Activated T-helper 1 cell treated with Interleukin-2 at 50 U/mL for 16 hours (primary cell): ENCODE results near the gene CDH10.

Experiments used
- DNase-seq: peaks from one replicate; pipeline ENCODE4 v3.0.0-alpha.2; 2020; ENCODE audit warnings: low read depth

Gene CDH10

DNA sequence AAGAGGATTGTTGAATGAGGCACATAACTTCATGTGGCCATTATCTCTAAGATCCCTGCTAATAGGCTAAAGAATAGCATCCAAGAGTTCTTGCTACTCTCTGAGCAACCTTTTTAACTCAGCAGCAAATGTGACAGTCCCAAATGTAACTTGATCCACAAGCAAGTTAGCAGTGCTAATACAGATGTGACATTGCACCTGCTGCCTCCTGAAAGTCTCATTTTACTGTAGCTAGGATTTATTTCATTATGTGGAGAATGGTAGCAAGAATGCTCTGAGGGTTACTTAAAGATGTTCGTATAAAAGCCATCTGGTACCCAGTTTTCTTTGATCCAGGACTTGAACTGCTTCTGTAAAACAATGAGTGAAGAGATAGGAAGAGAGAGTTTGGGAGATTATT is 45.8 kb downstream of the CDH10 start:
- DNase-seq = no peak

DNA sequence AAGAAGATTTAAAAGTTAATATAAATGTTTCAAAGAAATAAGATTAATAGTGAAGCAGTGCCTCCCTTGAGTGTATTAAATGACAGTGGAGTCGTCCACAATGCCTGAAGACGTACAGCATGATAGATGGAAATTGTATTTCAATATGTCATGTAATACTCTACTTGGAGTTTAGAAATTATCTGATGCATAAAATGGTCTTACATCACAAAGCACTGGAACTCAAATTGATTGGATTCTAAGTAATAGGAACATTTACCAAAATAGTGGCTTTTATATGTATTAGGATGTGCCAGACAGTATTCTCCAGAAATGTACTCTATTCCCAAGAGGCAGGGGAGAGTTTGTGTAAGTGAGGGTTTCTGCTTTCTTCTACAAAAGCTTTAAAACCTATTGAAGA is 49.4 kb downstream of the CDH10 start:
- no peak for DNase-seq

DNA sequence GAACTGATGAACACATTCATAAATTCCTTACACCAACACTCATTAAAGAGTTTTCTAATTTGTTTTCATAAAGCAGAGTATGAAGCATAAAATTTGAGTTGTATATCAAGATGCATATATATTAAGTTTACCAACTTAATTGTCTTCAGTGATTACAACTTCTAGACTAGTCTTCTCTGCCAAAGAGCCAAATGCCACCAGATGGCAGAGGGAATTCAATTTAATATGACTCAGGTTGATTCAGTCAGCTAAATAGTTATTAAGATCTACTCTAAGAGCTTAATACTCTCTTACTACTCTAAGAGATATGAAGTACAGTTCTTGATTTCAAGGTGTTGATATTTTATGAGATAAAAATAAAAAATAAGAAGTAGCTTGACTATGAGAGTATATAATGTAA is 53.4 kb downstream of the CDH10 start:
- no peak for DNase-seq

DNA sequence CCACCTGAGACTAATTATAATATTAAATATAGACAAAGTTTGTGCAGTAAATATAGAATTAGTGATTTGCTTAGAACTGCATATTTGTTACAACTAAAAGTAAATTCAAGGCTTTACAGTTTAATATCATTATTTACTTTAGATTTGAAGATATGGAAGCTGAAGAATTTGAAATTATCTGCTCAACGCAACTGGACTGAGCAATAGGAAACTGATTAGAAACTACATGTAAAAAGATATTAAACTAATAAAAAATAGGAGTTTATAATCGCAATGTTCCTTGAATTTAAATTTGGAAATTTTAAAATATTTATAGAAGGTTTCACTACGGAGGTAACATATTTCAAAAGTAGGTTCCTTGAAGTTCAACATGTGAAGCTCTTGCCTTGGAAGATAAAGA is 55.2 kb downstream of the CDH10 start:
- DNase-seq = no peak

DNA sequence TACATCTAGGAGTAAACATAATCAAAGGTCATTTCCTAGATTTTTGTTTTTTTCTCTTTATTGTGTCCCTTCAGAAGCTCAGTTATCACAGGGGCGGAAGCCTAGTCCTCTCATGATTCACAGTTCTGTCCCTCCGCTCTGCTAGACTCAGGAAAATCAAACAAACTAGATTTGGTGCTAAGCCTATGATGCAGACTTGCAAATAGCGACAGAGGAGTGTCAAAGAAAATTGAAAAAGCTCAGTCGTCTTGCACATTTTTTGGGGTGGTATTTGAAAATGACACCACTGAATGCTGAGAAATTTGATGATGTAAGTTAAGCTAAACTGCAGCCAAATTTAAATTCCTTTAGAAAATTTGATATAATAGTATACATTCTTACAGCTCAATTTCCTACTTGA is 59.0 kb downstream of the CDH10 start:
- DNase-seq = no peak

DNA sequence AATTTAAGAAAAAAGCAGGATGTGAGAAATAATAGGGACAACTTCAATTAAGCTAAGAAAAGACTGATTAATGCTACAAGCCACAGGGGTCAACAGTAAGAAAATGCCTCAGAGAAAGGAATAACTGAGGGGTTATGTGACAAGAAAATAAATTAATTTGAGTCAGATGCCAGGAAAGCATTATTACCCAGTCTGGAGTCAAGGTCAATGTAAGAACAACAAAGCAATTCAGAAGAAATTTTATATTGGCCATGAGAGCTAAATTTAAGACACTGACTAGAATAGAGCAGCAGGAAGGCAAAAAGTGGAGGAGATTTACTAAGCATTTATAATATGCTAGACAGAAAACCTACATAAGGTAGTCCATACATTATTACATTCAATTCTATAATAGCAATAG is 73.5 kb downstream of the CDH10 start:
- no peak for DNase-seq

DNA sequence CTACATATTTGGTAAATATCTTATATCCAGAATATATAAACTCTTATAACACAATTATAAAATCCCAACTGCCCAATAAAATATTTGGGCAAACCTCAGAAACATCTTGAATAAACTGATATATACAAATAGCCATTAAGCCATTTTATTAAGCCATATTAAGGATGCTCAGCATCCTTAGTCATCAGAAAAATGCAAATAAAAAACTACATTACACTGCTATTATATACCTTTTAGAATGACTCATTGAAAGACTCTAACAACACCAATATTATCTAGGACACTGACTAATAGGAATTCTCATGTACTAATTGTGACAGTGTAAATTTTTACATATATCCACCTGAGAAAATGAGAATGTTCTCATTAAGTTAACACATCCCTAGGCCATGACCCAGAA is 77.8 kb downstream of the CDH10 start:
- DNase-seq = no peak

DNA sequence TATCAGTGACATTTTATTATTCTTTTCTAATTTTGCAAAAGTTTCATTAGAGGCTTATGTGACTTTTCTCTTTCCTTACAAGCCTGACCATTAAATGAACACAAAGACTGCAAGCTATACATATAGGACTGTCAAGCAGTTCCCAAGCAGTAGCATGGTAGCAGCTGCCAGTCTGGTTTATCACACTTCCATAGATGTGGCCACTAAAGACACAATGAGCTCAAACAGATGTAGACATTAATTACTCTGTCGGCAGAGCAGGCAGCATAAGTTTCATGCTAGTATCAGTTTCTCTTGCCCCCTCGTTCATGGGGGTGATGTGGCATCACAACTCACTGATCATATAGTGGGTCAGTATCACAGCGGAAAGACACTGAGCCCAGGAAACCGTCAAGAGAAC is 89.5 kb downstream of the CDH10 start:
- DNase-seq = no peak

DNA sequence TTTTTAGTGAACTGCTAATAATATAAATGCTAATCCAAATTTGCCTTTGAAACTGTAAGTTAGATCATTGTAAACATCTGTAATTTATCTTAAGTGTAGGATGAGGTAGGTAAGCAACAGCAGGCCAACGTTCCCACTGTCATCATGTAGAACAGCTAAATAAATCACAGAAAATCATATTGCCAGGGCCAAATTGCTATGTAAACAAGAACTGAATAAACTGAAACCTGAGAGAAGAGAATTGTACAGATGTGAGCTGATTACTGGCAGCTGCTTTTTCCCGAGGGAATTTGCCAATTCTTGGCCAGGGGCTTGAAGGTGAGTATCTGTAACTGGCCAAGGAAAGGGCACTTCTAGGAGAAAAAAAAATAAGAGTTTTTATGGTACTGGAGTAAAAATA is 97.6 kb downstream of the CDH10 start:
- no peak for DNase-seq

DNA sequence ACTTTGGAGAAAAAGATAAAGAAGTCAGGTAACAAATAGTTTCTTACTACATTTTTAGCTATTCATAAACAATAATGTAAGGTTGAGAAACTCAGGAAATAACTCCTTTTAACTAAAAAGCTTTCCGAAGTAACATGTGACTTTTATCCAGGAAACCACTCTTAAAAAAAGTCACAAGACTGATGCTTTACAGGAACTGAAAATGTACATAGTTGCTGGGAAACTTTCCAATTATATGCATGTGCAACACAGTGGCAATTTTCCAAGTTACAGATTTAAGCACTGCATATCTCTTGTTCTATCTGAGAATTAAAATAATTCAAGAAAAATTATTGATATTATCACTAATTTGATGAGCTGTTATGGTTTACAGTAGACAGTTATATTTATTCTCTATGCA is 105.2 kb downstream of the CDH10 start:
- no peak for DNase-seq

DNA sequence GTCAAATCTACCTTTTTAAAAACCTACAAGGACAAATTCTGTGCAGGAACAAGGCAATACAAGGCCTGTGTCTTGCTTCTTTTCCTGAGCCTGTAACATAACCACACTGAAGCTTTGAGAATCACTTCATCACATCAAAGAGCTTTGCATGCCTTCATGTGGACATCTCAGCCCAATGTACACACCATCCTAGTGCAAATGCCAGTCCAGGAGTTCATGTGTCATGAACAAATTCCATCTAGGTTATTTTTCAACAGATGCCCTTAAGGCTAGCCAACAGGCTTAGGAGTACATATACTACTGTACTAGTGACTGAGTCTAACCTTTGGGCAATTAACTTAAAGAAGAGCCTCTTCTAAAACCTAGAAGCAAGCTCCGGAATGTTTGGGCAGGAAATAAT is 106.4 kb downstream of the CDH10 start:
- no peak for DNase-seq

DNA sequence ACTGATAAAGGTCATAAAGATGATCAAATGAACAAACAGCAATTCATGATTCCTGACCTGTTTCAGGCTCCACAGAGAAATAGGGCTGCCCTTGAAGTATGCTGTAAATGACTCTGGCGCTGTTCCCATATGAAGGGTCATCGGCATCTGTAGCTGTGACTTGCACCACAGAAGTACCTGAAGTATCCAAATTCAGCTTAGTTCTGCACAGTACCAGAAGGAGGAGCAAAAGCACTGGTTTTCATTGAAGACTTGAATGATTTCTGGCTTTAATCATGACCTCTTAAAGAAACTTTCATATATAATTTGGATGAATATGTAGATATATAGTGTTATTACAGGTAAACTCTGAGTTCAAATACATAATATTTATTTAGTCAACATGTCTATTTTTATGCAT is 109.1 kb downstream of the CDH10 start:
- no peak for DNase-seq

DNA sequence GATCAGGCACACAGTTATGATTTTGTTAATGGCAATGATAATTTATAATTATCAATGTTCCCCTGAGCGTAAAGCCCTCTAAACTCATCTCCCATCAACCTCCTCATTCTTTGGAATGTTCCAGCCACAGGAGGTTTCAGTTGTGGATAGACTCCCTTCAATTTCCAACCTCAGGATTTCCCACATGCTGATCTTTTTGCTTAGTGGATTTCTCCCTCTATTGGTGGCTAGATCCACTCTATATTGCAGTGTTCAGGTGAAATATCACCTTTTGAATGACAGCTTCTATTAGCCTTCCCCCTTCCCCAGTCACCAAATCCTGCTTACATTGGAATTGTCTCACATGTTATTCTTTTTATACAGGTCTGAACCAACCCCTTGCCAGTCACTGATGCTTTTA is 113.9 kb downstream of the CDH10 start:
- DNase-seq = no peak

DNA sequence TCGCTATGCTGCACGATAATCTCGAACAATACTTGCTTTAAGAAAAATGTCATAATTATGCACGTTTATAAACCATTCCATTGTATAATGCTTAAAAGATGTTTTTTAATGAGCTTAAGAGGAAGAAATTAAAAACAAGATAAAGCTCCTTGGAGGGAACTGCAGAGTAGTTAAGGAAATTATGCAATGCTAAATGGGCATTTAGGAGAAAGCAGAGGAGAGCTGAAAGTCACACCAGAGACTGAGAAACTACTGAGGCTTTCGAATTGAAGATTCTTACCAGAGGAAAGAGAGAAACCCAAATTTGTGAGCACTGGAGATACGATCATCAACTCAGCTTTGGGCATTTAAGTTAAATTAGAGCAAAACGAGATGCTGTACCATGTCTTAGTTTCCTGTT is 119.4 kb downstream of the CDH10 start:
- no peak for DNase-seq

DNA sequence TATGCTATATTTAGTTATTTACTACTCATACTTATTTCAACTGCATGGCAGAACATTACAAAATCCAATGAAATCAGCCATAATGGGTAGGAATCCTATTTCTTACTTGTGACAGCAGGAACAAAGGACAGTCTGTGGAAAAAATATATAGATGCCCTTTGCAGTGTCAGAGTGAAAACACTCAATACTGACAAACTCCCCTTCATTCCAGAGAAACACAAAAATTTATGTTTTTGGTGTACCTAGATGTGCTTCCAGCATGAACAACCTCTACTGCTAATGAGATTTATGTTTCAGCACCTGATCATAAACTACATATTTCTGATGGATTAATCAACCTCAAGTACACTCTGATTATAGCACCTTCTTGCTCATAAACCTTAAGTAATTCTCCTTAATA is 132.4 kb downstream of the CDH10 start:
- DNase-seq = no peak

DNA sequence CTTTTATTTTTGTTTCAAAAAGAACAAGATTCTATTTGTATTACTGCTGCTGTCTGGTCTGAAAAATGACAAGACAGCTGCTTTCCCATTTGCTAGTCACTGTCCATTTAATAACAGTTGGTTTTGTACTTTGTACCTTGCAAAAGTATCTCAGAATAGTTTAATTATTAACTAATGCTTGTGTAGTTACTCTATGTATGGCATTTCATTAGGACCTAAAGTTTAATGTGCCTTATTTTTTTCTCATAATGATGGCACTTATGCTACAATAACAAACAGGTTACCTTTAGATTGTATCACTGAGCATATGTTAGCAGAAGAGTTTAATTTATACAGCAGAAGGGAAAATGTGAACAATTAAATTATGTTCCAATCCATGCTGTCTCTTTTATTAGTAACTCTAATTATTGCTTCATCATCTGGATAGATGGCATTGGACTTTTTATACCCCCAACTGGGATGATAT is 134.2 kb downstream of the CDH10 start:
- DNase-seq = no peak

DNA sequence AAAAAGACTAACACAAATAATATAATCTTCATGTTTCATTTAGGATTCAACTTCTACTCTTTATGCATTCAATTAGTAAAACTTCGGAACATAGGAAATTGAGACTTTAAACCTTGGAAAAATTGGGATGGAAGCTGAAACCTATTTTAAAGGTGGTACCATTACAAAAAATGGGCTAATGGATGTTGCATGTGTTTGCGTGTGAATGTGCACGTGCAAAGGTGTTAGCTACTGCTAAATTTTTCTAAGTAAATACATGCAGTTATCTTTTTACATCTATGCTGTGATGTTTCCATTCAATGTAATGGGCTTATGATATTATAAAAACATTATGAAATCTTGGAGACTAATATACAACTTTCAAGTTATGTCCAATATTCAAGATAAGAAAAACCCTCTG is 134.8 kb downstream of the CDH10 start:
- no peak for DNase-seq

DNA sequence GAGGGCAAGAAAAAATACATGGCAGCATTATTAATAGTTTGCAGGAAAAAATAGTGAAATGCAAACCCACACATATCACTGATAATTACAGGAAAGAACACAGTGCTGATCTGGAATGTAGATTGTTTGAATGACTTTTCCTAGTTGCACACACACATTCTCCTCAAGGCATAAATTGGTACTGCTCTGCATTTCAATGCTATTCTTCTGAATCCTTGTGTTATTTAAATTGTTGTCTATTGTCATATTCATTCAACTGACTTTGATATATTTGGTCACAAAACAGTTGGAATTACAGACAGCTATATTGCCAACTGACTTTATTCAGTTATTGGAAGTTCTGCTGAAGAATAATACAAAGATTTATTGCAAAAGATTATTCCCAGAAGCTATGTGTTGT is 139.5 kb downstream of the CDH10 start:
- no peak for DNase-seq

DNA sequence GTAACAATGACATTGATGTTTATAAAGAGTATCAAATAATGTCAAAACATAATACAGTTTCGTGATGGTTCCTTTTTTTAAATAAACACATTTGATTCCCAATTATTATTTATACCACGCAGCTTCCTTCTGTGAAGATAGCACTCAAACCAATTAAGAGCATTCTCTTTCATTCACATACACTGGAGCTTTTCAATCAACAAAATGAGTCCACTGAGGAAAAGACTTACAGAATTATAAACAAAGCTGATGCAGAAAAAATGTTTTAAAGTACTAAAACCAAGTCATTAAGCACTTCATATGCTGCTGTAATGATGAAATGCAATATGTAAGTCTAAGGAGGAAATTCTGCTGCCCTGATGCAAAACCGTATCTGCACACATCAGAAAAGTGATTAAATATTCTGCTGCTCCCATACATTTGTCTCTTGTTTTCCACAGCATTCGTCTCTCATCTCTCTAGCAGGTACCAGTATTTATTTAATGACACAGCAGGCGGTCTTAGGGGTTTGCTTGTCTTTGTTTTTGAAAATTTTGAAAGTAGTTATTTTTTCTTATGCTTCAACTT is 147.1 kb downstream of the CDH10 start:
- DNase-seq = no peak

DNA sequence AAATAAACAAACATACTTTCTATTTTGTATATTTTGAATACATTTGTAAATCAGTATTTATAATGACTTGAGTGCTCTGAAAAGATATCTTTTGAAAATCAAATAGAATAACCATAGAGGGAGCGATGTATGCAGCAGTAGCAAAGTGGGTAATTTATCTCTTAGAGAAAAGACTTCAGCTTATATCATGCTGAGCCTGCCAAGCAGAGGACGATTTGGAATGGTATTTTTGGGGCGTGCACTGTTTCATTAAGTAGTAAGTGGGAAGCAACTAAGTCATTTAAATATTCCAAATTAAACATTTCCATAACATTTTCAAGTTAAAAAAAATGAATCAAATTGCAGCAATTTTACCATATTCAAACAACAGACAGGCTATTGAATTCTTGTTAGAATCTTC is 147.6 kb downstream of the CDH10 start:
- DNase-seq = no peak

DNA sequence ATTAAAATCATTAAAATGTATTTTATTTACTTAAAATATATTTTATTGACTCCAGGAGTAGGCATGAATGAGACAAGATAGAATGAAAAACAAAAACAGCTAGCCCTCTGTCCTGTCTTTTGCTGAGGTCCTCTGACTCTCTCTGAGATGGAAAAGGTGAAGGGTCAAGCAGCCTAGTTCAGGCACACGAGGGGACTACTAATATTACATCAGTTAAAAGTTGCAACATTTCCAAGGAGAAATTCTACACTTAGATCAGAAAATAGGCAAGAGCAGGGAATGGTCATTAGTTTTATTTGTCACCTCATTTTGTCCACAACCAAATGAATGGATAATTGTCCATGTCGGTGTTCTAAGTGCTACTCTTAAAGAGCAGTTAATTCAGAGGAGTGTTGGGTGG is 148.5 kb downstream of the CDH10 start:
- no peak for DNase-seq

DNA sequence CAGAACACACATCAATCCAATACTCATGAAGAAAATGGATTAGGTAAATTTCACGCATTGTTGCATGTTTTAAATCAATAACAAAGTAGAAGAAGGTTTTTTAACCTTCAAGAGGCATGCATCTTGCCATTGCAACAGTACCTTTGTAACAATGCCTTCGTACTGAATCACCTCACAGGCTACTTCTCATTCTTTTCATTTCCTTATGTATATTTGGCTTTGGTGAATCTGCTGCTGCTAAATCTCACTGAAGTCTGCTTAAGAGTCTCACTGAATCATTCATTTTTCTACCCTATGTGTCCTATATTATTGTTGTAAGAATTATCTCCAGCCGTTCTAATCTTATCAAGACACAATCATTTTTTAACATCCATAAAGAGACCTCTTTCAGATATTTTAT is 152.5 kb downstream of the CDH10 start:
- DNase-seq = no peak

DNA sequence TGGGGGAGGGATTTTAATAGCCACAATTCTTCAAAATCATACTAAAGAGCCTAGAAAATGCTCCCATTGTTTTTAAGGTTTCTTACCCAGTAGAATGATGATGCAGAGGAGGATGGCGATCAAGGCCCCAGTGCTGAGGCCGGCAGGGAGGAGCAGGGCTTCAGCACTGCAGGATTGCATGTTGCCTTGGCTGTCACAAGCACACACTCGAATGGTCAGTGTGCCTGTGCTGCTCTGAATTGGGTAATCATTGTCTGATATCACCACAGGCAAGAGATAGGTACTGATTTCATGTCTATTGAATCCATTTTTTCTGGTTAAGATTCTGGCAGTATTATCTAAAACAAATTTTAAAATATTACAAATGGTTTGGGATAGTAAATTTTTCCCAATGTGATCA is 153.3 kb downstream of the CDH10 start:
- no peak for DNase-seq

DNA sequence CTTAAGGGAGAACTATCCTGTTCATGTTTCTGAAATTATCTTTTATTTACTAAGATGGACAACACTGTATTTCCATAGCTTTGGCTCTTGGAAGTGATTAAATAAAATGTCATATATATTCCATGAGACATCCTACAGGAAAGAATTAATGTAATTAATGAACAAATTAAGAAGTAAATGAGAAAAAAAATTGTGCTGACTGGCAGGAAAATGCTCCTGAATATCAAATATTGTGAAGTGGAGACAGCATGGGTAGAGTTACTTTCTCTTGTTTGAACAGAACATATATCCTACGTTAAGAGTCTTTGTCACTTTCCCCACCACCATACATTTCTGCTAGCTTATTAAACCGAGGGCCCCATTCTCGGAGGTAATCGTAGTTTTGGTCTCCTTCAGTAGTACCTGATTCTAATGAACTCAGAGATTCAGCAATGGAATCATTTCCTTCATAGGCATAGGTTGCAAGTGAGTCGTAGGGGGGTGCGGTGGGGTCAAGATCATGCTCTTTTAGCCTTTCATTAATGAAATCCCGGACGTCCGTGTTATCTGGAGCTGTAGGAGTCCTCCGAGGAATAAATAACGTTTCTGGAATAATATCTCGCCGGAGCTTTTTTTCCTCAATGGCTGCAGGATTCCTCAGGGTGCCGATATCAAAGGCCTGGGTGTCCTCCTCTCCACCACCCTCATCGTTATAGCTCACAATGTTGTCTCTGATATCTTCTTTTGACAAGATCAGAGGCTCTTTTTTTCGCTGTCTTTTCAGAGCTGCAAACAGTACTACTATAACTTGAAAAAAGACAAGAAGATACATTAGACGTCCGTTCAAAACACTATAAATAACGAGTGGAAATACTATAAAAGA is 157.2 kb downstream of the CDH10 start:
- DNase-seq = no peak
